H1 (cell line): ENCODE results near the gene CCIN.

Experiments
- EGR1 ChIP-seq: IDR thresholded peaks from 2 replicates; pipeline ENCODE4 v1.6.1; 2011; ENCODE audit warnings: low read depth, low read length, borderline replicate concordance
- FOSL1 ChIP-seq: IDR thresholded peaks from 2 replicates; pipeline ENCODE4 v1.6.1; 2011; ENCODE audit warnings: mild to moderate bottlenecking, low read depth, low read length, moderate library complexity; ENCODE audit not compliant: insufficient read depth
- KDM5A ChIP-seq: fragments of 200-600 bp; IDR thresholded peaks from 2 replicates; pipeline ENCODE4 v1.7.1; 2012; ENCODE audit warnings: mild to moderate bottlenecking, low read length, inconsistent platforms, mixed read lengths
- PHF8 ChIP-seq: fragments of 200-600 bp; sonication (generic); conservative IDR thresholded peaks from 2 replicates; pipeline ENCODE4 v1.7.1; 2012; ENCODE audit warnings: low read depth, mild to moderate bottlenecking, inconsistent platforms, low read length, moderate library complexity
- POLR2A ChIP-seq, 2 experiments: IDR thresholded peaks; 1 replicate in 1 of 2; 2 replicates in 1 of 2; pipeline ENCODE4 v1.6.1; 2011; ENCODE audit warnings: low read depth in 2 of 2, low read length in 2 of 2, mild to moderate bottlenecking in 2 of 2; ENCODE audit errors: control extremely low read depth in 1 of 2
- POLR2AphosphoS5 ChIP-seq: IDR thresholded peaks from 2 replicates; pipeline ENCODE4 v1.6.1; 2011; ENCODE audit warnings: low read depth, low read length
- RAD21 ChIP-seq, 2 experiments: IDR thresholded peaks in 1 of 2; conservative IDR thresholded peaks in 1 of 2; 2 replicates each; pipeline ENCODE4 v1.6.1; 2011; ENCODE audit warnings: low read depth in 2 of 2, low read length in 2 of 2, improper control_type of control experiment in 1 of 2, inconsistent platforms in 1 of 2, mild to moderate bottlenecking in 1 of 2, moderate library complexity in 1 of 2
- RBBP5 ChIP-seq: IDR thresholded peaks from 2 replicates; pipeline ENCODE4 v1.7.1; 2012; ENCODE audit warnings: low read depth, mild to moderate bottlenecking, inconsistent platforms, low read length, moderate library complexity, borderline replicate concordance
- RXRA ChIP-seq: IDR thresholded peaks from 2 replicates; pipeline ENCODE4 v1.6.1; 2011; ENCODE audit warnings: low read depth, mild to moderate bottlenecking, low read length, moderate library complexity; ENCODE audit not compliant: insufficient read depth
- SUZ12 ChIP-seq: fragments of 200-600 bp; sonication (generic); IDR thresholded peaks from 2 replicates; pipeline ENCODE4 v1.6.1; 2012; ENCODE audit warnings: mild to moderate bottlenecking, inconsistent platforms, low read length, moderate library complexity, mixed read lengths
- TF ChIP-seq, protein P1 (sequence below), 3 experiments: IDR thresholded peaks; 1 replicate in 2 of 3; 2 replicates in 1 of 3; pipeline versions ENCODE4 v1.5.1 to v1.6.1; 2011; ENCODE audit warnings: low read length in 3 of 3, mild to moderate bottlenecking in 3 of 3, inconsistent platforms in 2 of 3, low read depth in 1 of 3, moderate library complexity in 1 of 3; ENCODE audit not compliant: insufficient read depth in 1 of 3; ENCODE audit errors: control extremely low read depth in 1 of 3
- TF ChIP-seq, protein P2 (sequence below): IDR thresholded peaks from 2 replicates; pipeline ENCODE4 v1.6.1; 2011; ENCODE audit warnings: low read depth, mild to moderate bottlenecking, low read length; ENCODE audit not compliant: insufficient read depth

DNA sequence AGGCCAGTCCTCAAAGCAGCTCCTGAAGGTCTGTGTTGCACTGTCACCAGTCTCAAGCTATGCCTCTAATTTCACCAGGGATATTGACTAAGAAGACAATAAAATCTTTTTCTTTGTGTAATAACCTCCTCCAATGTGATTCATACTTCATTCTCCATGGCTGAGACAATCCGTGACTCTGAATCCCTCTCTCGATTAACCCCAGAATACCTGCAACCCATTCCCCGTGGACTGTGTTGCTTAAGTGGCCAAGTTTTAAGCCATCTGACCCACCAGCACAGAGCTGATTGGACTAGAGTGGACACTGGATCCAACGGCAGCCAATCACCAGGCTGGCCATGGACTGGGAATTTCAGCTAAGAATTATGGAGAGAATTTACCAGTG is 5.4 kb upstream of the CCIN start:
- TF ChIP-seq, protein P1, sequence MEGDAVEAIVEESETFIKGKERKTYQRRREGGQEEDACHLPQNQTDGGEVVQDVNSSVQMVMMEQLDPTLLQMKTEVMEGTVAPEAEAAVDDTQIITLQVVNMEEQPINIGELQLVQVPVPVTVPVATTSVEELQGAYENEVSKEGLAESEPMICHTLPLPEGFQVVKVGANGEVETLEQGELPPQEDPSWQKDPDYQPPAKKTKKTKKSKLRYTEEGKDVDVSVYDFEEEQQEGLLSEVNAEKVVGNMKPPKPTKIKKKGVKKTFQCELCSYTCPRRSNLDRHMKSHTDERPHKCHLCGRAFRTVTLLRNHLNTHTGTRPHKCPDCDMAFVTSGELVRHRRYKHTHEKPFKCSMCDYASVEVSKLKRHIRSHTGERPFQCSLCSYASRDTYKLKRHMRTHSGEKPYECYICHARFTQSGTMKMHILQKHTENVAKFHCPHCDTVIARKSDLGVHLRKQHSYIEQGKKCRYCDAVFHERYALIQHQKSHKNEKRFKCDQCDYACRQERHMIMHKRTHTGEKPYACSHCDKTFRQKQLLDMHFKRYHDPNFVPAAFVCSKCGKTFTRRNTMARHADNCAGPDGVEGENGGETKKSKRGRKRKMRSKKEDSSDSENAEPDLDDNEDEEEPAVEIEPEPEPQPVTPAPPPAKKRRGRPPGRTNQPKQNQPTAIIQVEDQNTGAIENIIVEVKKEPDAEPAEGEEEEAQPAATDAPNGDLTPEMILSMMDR (IDR thresholded peaks at IDR 0.05; ENCODE audit: control extremely low read depth in 1 of 3, insufficient read depth in 1 of 3, low read depth in 1 of 3, low read length in 3 of 3), result no peak
- TF ChIP-seq POLR2A (IDR thresholded peaks at IDR 0.05; ENCODE audit: control extremely low read depth in 1 of 2, low read depth in 2 of 2, low read length in 2 of 2) (no peak), EGR1 (no peak), POLR2AphosphoS5 (no peak), KDM5A (no peak), RAD21 (IDR thresholded peaks at IDR 0.05 in 1 of 2, conservative IDR thresholded peaks at IDR 0.05 in 1 of 2; ENCODE audit: low read depth in 2 of 2, low read length in 2 of 2) (no peak), SUZ12 (no peak), RBBP5 (no peak), FOSL1 (no peak), PHF8 (no peak), RXRA (no peak)
- TF ChIP-seq, protein P2, sequence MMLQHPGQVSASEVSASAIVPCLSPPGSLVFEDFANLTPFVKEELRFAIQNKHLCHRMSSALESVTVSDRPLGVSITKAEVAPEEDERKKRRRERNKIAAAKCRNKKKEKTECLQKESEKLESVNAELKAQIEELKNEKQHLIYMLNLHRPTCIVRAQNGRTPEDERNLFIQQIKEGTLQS, result no peak
